ENCODE measurements around the gene ABCG1. TPM values are rescaled to one million over a fixed set of nuclear protein-coding genes. Genes with fewer than 3 reads are reported as not detected.

ABCG1 gene
- total RNA-seq, 1 experiment from 2014 or later: not detected

DNA sequence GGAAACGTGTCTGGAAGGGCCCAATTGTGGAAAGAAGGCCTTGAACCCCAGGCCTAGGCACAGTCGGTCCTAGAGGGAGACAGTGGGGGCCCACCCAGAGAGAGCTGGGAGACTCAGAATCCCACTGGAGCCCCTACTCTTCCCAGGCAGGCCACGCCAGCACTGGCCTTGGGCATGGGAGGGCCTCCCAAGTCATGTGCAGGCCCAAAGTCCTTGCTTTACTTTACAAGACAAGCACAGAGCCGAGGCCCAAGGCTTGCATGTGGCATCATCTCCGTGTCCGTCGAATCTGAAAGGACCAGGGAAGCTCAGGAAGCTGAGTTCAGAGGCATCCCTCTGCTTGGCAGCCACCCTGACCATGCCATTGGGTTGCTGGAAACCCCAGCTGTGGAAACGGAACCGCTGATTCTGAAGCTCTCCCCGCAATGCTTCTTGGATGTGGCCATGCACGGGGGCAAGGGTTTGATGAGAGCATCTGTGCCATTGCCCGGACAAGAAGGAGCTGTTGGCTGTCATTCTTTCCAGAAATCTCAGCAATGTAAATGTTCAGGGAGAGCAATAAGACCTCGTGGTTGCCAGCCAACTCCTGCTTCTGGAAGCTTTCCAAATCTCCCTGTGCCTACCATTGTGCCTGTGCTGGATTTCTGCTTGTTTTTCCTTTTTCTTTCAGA lies 32.8 kb downstream of the ABCG1 start:
- no peak for DNase-seq (ENCODE audit: low read depth)

DNA sequence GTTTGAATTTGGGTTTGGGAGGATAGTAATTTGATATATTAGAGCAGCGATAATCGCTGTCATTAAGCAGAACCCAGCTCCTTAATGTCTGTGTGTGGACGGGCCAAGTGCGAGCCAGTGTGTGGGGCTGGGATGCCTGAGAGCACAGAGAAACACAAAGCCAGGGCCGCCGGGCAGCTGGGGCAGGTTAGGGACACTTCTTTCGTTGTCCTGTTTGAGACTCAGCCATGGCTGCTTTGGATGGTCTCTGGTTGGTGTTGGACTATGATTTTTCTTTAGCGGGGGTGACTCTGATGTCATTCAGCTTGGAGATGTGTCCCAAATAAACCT lies 33.4 kb downstream of the ABCG1 start:
- no peak for DNase-seq (ENCODE audit: low read depth)

DNA sequence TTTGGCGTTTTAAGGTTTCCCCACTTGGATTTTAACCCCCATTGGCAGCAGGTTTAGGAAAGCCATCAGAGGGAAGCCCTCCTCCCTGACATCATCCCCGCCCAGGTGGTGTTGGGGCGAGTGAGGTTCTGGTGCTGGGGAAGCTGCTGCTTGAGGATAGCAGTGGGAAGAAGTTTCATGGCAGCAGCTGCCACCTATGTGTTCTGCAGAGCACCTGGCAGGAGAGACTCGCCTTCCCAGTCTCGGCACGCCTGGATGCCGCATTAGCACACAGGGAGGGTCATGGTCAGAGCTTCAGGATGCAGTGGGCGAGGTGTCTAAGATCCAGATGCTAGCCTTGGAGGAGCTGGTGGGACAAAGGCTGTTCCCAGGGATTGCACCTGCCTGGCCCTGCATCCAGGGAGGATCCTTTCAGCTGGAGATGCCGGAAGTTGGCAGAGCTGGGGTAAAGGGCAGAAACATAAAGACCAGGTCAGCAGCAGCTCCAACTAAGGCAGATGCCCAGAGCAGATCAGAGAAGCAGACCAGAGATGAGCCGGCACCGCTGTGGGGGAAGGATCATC lies 33.9 kb downstream of the ABCG1 start:
- DNase-seq (ENCODE audit: low read depth): no peak

DNA sequence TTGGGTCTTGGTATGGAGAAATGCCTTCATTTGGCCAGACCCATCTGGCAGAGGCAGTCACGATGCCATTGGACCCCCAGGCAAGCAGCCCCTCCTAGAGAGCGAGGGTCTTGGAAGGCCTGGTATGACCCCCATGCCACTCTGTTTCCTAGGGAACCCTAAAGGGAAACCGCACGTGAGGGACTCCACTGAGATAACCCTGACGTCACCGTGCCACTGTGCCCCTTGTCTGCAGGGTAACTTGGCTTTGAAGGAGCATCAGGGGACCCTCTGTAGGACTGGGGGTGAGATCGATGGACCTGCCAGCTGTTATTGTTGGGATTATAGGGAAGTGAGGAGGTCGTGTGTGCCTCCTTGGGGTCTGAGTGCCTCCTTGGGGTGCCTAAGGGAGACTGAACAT lies 34.5 kb downstream of the ABCG1 start:
- DNase-seq (ENCODE audit: low read depth): no peak

DNA sequence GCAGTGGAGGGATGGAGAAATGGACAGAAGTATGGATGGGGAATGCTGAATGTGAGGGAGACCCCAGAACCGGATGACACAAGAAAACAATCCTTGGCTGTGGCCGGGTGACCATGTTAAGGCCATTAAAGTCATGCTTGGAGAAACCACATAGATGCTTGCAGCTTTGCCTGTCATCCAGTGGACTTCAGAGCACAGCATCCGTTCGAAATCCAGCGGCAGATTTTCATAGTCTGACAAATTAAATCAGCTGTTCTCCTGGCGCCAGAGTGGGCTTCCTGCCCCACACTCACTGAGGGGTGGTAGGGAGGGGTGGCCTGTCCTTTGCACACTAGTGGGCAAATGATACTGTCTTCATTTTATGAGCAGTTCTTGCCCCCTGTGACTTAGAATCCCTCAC lies 35.1 kb downstream of the ABCG1 start:
- no peak for DNase-seq (ENCODE audit: low read depth)

DNA sequence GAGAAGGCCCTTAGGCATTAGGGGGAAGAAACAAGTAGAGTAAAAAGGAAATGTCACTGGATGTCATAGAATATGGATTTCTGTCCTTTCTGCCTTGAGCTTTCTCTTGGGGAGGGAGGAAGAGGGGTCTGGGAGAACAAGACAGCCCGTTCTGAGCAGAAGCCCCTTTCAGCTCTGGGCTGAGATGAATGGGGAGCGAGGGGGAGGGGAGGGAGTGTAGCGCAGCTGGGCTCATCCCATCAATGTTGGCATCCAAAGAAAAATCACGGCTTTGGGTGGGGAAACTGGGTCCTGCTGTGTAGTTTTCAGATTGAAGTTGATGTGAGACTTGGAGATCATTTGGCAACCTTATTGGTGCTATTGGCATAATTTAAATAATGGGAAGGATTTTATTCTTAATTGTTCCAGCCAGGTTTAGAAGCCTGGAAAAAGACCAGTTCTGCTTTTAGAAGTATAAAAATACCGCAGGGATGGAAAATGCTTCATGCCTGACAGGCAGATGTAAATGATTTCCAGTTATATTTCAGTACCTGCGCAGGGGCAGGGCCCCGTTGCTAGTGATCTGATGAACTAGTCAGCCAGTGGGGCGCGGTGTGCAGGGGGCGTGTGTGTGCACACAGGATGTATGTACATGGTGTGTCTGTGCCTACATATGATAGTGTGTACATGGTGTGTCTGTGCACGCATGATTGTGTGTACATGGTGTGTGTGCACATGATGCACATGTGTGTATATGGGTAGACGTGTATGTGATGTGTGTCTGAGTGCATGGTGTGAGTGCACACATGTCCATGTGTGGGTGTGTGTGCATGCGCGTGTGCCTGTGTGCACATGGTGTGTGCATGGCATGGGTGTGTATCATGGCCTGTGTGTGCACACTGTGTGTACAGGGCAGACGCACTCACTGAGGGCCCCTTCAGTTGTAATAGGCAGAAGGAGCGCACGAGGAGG lies 36.0 kb downstream of the ABCG1 start:
- no peak for DNase-seq (ENCODE audit: low read depth)

DNA sequence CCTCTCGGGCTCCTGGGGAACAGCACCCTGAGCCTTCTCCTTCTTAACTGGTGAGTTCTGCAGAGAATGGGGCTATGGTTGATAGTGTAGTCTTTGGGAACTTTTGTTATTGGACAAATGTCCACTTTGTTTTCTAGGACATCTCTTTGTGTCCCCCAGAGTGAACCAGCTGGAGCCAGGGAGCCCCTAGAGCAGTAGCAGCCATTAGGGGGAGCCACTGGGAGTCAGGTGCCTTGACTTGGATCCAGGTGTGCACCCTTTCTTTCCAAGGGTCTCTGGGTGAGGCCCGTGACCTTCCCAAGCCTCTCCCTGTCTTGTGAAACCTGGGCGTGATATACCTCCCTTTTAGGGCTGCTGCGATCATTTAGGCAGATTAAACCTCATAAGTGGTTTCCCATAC lies 36.9 kb downstream of the ABCG1 start:
- DNase-seq (ENCODE audit: low read depth): no peak

DNA sequence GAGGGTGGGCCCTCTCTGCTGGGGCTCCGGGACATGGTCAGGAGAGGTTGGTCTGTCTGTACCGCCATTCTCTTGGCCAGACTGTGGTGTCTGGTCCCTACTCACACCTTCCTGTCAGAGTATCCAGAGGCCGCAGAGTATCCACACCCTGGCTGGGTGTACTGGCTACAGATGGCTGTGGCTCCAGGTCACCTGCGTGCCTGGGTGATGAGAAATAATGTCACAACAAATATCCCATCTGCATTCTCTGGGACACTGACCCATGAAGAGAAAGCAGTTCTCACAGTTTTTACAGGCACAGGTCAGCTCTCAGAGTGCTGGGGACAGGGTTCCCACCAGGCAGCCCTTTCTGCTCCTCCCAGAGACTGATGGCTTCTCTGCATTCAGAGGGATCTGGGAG lies 37.4 kb downstream of the ABCG1 start:
- DNase-seq (ENCODE audit: low read depth): no peak

DNA sequence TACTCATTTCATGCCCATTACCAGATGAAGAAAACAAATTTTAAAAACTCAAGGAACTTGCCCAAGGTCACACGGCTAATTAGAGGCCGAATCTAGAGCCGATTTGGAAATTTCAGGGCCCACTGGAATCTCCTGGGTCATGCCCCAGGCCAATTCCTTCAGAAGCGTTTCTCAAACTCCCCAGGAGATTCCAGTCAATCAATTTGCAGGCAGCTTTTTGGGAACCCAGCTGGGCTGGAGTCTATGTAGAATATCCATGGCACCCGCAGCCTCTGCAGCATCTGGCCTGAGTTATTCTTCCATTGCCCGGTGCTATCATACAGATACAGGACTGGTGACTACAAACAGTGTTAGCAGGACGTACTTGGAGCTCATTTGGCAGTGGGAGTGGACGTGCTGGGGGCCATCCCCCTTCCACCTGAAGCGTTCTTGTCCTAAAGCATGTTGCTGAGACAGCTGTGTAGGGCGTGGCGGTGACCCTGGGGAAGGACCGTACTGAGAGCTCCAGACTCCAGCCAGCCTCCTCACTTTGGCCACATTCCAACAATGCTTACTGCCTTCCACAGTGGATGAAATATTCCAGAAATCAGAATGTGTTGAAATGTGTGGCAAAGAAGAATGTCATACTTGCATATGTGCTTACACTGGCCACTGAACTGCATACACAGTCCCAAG lies 38.3 kb downstream of the ABCG1 start:
- no peak for DNase-seq (ENCODE audit: low read depth)

DNA sequence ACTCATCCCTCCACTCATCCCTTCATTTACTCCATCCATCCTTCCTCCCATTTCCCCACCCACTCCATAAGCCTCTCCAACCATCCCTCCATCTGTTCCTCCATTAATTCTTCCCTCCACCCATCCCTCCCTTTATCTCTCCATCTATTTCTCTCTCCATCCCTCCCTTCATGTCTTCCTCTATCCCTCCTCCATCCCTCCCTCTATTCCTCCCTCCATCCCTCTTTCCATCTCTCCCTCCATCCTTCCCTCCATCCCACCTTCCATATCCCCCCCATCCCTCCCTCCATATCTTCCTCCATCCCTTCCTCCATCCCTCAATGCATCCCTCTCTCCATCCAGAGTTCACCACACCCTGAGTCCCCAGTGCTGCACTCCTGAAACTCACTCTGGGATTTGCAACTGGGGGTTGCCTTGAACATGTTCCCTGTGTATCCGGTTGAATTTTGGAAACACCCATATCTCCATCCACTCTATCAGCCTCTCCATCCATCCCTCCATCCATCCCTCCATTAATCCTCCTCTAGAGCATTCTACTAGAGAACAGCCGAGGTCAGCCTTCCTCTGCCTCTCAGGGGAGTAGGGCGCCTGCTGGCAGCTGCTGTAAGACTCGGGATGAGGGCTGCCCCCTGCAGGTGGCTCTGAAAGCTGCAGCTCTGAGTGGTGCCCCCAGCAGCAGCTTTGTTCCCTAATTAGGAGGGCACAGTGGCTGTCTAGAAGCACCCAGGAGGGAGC lies 39.4 kb downstream of the ABCG1 start:
- peak; percentile 26 for DNase-seq (ENCODE audit: low read depth)

DNA sequence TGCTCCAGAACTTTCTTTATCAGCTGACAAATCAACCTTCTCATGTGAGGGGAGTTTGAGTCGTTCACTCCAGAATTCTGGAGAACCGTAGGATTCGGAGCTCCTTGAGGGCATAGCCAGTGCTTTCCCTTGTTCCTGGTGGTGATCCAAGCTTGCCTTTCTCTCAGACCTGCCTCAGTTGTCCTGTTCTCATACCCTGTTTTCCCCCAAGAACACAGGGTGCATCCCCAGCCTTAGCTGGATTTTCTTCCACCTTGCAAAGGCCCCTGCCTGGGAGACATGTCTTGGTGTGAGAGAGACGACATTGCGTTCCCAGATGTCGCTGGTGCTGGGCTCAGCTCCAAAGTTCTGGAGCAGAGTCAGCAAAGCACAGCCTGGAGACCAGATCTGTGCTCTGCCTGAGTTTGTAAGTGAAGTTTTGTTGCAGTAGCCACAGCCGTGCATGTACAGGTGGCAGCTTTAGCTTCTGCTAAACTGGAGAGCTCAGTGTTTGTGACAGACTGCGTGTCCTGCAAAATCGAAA lies 40.0 kb downstream of the ABCG1 start:
- no peak for DNase-seq (ENCODE audit: low read depth)

DNA sequence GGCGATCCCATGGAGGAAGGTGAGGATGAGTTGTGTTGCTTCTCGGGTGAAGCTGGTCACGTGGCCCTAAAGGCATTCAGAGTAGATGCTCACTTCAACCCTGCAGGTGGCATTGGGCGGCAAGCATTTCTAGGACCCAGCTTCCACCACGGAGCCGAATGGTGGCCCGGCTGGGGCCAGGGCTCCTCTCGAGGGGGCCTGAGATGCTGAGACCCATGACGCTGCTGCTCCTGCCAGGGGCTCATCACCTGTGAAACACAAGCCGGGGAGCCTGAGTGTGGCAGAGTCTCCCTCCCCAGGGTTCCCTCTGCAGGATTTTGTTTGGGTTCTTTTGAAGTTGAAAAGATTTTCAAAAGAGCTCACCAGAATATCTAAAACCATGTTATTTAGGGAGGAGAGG lies 41.2 kb downstream of the ABCG1 start:
- no peak for DNase-seq (ENCODE audit: low read depth)

DNA sequence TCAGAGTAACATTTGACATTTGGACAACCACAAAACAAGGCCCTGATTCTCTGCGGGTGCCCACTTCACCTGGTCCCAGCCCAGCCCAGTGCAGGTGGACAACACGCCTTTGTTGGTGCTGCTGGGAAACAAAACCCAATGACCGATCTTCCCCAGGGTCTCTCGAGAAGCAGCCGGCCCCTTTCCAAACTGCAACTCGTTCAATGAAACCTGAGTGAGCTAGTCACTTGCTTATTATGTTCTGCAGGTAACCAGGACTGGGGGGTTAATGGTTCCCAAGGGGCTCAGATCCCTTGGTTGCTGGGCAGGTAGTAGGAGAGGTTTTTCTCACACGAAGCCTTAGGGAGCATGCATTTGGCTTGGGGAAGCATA lies 42.9 kb downstream of the ABCG1 start:
- DNase-seq (ENCODE audit: low read depth): no peak

DNA sequence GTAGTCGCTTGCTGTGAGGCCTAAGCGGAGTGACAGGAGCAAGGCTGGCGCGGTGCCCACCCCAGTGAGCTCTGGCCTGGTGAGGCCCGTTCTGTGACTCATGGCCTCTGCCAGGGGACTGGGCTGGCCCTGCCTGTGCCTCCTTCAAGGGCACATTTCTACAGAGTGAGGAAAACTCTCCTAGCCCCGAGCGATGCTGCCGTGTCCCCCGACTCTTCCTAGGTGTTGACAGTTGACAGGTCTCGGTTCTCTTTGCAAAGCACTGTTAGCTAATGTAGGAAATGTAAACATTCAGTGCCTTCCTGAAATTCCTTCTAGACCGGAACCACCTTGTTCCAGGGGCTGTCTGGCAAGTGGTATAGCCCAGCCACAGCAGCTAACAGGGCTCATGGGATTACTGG lies 43.9 kb downstream of the ABCG1 start:
- peak; percentile 3 for DNase-seq (ENCODE audit: low read depth)

DNA sequence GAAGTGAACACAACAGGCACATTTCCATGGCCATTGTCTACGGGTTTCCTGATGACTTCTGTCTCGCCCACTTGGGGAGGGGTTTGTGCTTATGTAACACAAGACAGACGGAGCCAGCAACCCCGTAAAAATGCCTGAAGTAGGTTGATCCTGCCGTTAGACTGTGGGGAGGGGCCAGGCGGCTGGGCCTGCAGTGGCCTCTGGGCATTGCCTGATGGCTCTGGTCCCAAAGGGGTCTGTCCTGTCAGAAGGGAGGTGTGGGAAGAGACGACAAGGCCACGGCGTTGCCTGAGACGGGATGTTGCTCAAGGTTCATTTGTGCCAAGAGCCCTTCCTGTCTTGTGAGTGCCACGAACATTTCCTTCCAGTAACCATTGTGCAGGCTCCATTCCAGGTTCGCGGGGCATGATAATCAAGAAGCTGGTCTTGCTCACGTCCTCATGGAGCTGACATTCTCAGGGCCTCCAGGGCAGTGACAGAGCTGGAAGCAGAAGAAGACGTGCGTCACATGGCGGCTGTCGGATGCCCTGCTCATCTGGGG lies 44.7 kb downstream of the ABCG1 start:
- DNase-seq (ENCODE audit: low read depth): no peak

DNA sequence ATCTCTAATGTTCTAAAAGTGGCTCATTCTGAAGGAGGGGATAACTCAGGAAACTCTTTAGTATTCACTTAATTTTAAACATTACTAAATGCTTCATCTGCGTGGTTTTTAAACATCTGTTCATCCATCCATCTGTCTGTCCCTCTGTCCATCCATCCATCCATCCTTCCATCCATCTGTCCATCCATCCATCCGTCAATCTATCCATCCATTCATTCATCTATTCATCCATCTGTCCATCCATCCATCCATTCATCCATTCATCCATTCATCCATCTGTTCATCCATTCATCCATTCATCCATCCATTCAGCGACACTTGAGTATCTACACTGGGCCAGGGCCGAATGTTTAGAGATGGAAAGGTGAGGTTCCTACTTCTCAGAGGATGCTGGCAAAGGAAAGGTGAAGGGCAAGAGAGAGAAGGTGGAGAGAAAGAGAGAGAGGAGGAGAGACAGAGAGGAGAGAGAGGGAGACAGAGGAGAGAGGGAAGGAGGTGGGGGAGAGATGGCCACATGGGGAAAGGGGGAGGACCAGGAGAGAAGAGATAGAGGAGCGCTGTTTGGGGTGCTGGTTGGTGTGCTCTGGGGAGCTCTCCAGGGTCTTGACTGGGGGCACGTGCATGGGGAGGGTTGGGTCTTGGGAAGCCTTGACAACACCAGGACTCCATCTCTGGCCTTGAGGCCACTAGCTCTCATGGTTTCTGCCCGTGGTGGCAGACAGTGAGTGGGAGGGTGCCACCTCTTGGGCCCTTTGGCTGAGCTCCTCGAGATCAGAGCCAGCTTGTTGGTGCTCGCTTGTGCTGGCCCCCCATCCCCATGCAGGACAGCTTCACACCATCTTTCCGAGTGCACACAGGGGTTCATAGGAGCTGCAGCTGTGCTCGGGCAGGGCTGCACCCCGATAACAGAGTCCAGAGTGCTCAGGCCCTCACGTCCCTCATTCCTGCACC lies 45.6 kb downstream of the ABCG1 start:
- no peak for DNase-seq (ENCODE audit: low read depth)

DNA sequence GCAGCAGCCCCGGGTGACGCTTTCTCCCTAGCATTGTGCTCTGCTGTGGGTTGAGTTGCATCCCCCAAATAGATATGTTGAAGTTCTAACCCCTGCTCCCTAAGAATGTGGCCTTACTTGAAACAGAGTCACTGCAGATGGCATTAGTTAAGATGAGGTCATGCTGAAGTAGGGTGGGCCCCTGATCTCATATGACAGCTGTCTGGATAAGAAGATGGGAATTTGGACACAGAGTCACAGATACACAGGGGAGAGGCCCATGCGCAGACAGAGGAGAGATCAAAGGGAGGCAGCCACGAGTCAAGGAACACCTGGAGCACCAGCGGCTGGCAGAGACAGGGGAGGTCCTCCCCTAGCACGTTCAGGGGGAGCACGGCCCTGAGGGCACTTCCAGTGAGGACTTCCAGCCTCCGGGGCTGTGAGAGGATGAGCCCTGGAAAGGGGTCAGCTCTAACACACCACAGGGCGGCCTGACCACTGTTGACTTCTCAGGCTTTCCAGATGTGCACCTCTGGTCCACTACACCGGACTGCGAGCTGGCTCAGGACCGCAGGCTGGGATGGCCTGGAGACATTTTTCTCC lies 46.4 kb downstream of the ABCG1 start:
- no peak for DNase-seq (ENCODE audit: low read depth)

DNA sequence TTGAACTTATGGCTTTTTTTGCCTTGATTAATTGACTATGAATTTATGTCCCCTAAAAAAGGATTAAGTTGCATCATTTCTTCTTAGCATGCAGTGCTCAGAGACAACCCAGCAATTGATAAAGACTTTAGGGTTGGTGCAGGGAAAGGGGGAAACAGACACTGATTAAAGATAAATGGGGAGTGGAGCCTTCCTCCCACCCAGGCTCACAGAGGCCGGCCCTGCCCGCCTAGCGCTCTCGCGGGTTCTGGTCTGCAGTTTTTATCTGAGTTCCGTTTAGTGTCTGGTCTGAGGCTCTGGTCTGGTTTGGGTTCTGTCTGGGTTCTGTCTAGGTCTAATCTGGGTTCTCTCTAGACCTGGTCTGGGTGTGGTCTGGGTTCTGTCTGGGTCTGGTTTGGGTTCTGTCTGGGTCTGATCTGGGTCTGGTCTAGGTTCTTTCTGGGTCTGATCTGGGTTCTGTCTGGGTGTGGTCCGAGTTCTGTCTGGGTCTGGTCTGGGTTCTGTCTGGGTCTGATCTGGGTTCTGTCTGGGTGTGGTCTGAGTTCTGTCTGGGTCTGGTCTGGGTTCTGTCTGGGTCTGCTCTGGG lies 48.1 kb downstream of the ABCG1 start:
- DNase-seq (ENCODE audit: low read depth): no peak

DNA sequence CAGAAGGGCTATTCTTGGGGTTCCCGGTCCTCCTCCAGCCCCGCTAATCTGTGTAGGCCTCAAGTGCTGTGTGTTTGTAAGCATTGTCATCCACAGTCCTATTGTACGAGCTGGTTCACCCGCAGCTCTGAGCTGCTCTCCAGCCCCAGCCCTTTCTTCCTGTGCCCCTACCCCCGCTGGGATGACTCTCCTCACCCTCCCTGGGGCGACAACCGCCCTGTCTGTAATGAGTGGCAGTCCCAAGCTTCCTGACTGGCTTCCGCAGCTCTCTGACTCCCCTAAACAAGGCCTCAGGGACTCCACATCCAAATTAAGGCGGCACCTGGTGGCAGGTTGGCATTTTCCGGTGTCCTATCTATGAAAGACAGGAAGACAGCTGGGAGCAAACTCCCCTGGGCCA lies 50.4 kb downstream of the ABCG1 start:
- no peak for DNase-seq (ENCODE audit: low read depth)
